HCT116 (cell line): Measurements from ENCODE around the gene THSD4. TPM values are rescaled to one million over a fixed set of nuclear protein-coding genes. Genes with fewer than 3 reads are reported as not detected.

ENCODE experiments used
- ATAC-seq: fragments of 200-7000 bp; cut with Tn5 transposase; 2 replicates; pipeline ENCODE4 v1.9.1; 2020; ENCODE audit warnings: mild to moderate bottlenecking, moderate library complexity
- BruUV-seq: library from RNA; stranded (reverse); fragments of 400-500 nt; replicated peaks from 2 replicates; lab custom pipeline; 2021; lab: Mats Ljungman, UMichigan
- CTCF ChIA-PET: fragments of 300-600 bp; sonication (Branson Sonifier 250); formaldehyde crosslinking; loops from one replicate; lab custom pipeline; 2021; ENCODE audit warnings: antibody characterized with exemption; lab: Charles Lee
- POLR2A ChIA-PET: fragments of 300-600, 350-600 bp; sonication (Branson Sonifier 250); formaldehyde crosslinking; loops from one replicate; lab custom pipeline; 2021; ENCODE audit warnings: antibody characterized with exemption; lab: Charles Lee
- RAD21 ChIA-PET, 2 experiments: fragments of 300-600 bp; sonication (Branson Sonifier 250); formaldehyde crosslinking; loops; one replicate each; lab custom pipeline; 2023; ENCODE audit warnings: low total read pairs in 2 of 2; ENCODE audit not compliant: uncharacterized antibody in 2 of 2, unreplicated experiment in 2 of 2, low non-redundant PET in 1 of 2; lab: Charles Lee
- DNase-seq: peaks from one replicate; pipeline ENCODE4 v3.0.0-alpha.2; 2010; ENCODE audit warnings: low read depth, low spot score
- H2AFZ ChIP-seq: fragments of 200-600 bp; shearing (Covaris generic), sonication (generic); 2 replicates; pipeline ENCODE4 v1.6.1; 2017; ENCODE audit warnings: low read depth, mixed run types, mixed read lengths, antibody characterized with exemption, low read length; ENCODE audit not compliant: poor library complexity, severe bottlenecking
- H3K27ac ChIP-seq: 2 replicates; pipeline ENCODE4 v1.5.1; 2012; ENCODE audit warnings: low read depth, low read length
- H3K27me3 ChIP-seq: fragments of 200-600 bp; sonication (generic); 2 replicates; pipeline ENCODE4 v1.6.1; 2016; ENCODE audit warnings: mixed run types, low read length, mixed read lengths; ENCODE audit not compliant: insufficient read depth
- H3K36me3 ChIP-seq, 2 experiments: fragments of 200-500 bp in 1 of 2; fragments of 200-600 bp in 1 of 2; sonication (Bioruptor generic) in 1 of 2; sonication (generic) in 1 of 2; 2 replicates each; pipeline versions ENCODE4 v1.5.1 to v1.6.1; 2014 to 2016; ENCODE audit warnings: low read length in 2 of 2, inconsistent platforms in 1 of 2, mixed read lengths in 1 of 2, mixed run types in 1 of 2; ENCODE audit not compliant: insufficient read depth in 2 of 2, control insufficient read depth in 1 of 2
- H3K4me1 ChIP-seq, 2 experiments: fragments of 200-600 bp in 1 of 2; sonication (generic) in 1 of 2; 2 replicates each; pipeline versions ENCODE4 v1.5.1 to v1.6.1; 2012 to 2017; ENCODE audit warnings: low read length in 2 of 2, inconsistent platforms in 1 of 2, mild to moderate bottlenecking in 1 of 2, mixed read lengths in 1 of 2, mixed run types in 1 of 2, moderate library complexity in 1 of 2; ENCODE audit not compliant: insufficient read depth in 2 of 2, control insufficient read depth in 1 of 2
- H3K4me2 ChIP-seq: fragments of 200-600 bp; sonication (generic); 2 replicates; pipeline ENCODE4 v1.6.1; 2017; ENCODE audit warnings: mixed run types, low read length, mixed read lengths
- H3K4me3 ChIP-seq, 2 experiments: fragments of 200-600 bp in 1 of 2; sonication (generic) in 1 of 2; replicated peaks in 1 of 2; 2 replicates each; pipeline ENCODE4 v1.5.1; 2011 to 2016; ENCODE audit warnings: low read length in 2 of 2, control low read depth in 1 of 2, low read depth in 1 of 2, mild to moderate bottlenecking in 1 of 2, mixed read lengths in 1 of 2, mixed run types in 1 of 2
- H3K79me2 ChIP-seq: fragments of 200-600 bp; sonication (generic); 2 replicates; pipeline ENCODE4 v1.6.1; 2017; ENCODE audit warnings: mild to moderate bottlenecking, mixed run types, low read length, moderate library complexity, mixed read lengths; ENCODE audit not compliant: insufficient read depth
- H3K9ac ChIP-seq: fragments of 200-600 bp; sonication (generic); 2 replicates; pipeline ENCODE4 v1.6.1; 2016; ENCODE audit warnings: low read length, mixed read lengths
- H3K9me2 ChIP-seq: fragments of 200-600 bp; sonication (generic), shearing (Covaris generic); 2 replicates; pipeline ENCODE4 v1.6.1; 2017; ENCODE audit warnings: mixed run types, mild to moderate bottlenecking, moderate library complexity; ENCODE audit not compliant: insufficient read depth
- H3K9me3 ChIP-seq, 2 experiments: fragments of 200-500 bp in 1 of 2; fragments of 200-600 bp in 1 of 2; sonication (Bioruptor generic) in 1 of 2; sonication (generic) in 1 of 2; 2 replicates each; pipeline ENCODE4 v1.6.1; 2014 to 2017; ENCODE audit warnings: low read length in 2 of 2, mixed read lengths in 2 of 2, inconsistent platforms in 1 of 2, low read depth in 1 of 2, mild to moderate bottlenecking in 1 of 2, mixed run types in 1 of 2, moderate library complexity in 1 of 2; ENCODE audit not compliant: control insufficient read depth in 1 of 2, insufficient read depth in 1 of 2
- H4K20me1 ChIP-seq: fragments of 200-600 bp; sonication (generic), shearing (Covaris generic); 2 replicates; pipeline ENCODE4 v1.6.1; 2017; ENCODE audit warnings: mixed run types, mild to moderate bottlenecking, moderate library complexity; ENCODE audit not compliant: insufficient read depth
- CEBPB ChIP-seq: IDR thresholded peaks from 2 replicates; pipeline ENCODE4 v1.6.1; 2012; ENCODE audit warnings: low read depth
- ELF1 ChIP-seq: IDR thresholded peaks from 2 replicates; pipeline ENCODE4 v1.6.1; 2012; ENCODE audit warnings: low read depth, borderline replicate concordance
- FOSL1 ChIP-seq: IDR thresholded peaks from 2 replicates; pipeline ENCODE4 v1.6.1; 2012; ENCODE audit warnings: low read depth
- RAD21 ChIP-seq: IDR thresholded peaks from 2 replicates; pipeline ENCODE4 v1.6.1; 2012; ENCODE audit warnings: low read depth, mild to moderate bottlenecking
- SRF ChIP-seq: IDR thresholded peaks from 2 replicates; pipeline ENCODE4 v1.6.1; 2012; ENCODE audit warnings: low read depth
- ZFX ChIP-seq: fragments of 450-650 bp; IDR thresholded peaks from 2 replicates; pipeline ENCODE4 v1.6.1; 2017
- ZNF274 ChIP-seq: fragments of 200-500 bp; sonication (Bioruptor generic); IDR thresholded peaks from 2 replicates; pipeline ENCODE4 v1.6.1; 2014; ENCODE audit warnings: mild to moderate bottlenecking, low read depth, low read length, inconsistent platforms
- intact Hi-C: fragments of 100-400 bp; cut with micrococcal nuclease; formaldehyde crosslinking; loops from 2 replicates; pipeline ENCODE4 v1.10.0; 2022
- total RNA-seq: library from RNA; stranded (reverse); gene quantifications from one replicate; pipeline ENCODE4 v1.2.1, GENCODE V29; 2021; ENCODE audit not compliant: unreplicated experiment
- TF ChIP-seq, protein P1 (sequence below): IDR thresholded peaks from 2 replicates; pipeline ENCODE4 v1.6.1; 2012; ENCODE audit warnings: low read depth
- TF ChIP-seq, protein P2 (sequence below), 3 experiments: fragments of 200-600 bp in 1 of 3; sonication (generic) in 1 of 3; IDR thresholded peaks in 2 of 3; conservative IDR thresholded peaks in 1 of 3; 2 replicates each; pipeline ENCODE4 v1.5.1; 2012 to 2017; ENCODE audit warnings: low read depth in 2 of 3, low read length in 2 of 3, antibody characterized with exemption in 1 of 3, borderline replicate concordance in 1 of 3, control low read depth in 1 of 3, mild to moderate bottlenecking in 1 of 3, mixed read lengths in 1 of 3, mixed run types in 1 of 3, moderate library complexity in 1 of 3; ENCODE audit not compliant: insufficient read depth in 1 of 3
- TF ChIP-seq, protein P3 (sequence below): IDR thresholded peaks from 2 replicates; pipeline ENCODE4 v1.6.1; 2012

The THSD4 gene
- total RNA-seq, 1 experiment from 2014 or later = 30.5 TPM

DNA sequence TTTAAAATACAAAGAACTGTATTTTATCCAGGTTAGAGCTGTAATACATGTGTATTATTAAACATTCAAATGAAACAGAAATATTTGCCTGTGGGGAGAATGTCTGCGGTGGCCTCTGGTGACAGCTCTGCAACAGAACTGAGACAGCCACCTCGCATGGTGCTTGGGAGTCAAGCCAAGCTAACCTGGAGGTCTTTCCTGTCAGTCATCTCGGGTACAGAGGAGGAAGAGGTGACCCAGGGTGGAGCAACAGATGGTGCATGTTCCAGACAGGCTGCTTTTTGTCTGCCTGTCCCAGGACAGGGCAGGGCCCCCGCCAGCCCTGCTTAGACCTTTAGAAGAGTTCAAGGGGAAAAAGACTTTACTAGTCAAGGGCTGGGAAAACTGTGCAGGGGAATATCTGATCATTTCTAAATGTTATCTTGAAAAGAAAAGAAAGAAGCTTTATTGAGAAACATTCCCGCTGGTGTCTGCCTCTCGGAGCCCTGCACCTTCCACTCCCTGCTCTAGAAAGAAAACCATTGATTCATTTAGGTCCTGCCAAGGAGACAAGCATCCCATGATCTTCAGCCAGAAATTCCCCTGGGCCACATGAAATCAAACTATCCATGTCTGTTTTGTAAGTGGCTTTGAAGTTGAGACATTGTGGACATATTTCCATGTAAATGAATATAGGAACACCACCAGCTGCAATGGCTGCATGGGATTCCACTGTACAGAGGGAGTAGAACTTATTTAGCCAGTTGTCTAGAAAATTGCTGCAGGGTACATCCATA lies 689.6 kb downstream of the THSD4 start:
- intact Hi-C loops = loop anchor here (5.0 to 10.0 kb wide), 3 partner anchors 420 to 980 kb away; partner anchors contain the start of gene THSD4
- H3K27ac ChIP-seq = no peak overlapping the region
- H3K36me3 ChIP-seq = no peaks in the 10 kb centered on the region
- no peak overlapping the region for H3K9ac ChIP-seq
- BruUV-seq = no TSS peak
- ATAC-seq = no peak
- no peaks in the 10 kb centered on the region for H3K27me3 ChIP-seq
- ChIA-PET CTCF (interaction anchor here (2.5 to 7.2 kb wide), 3 partner anchors 52 to 351 kb away, joined by 12 to 40 read pairs (median 35); no protein-coding TSS in a partner anchor), POLR2A (interaction anchor here (0.6 to 0.7 kb wide), 3 partner anchors 13 to 56 kb away, joined by 3 to 9 read pairs (median 4); no protein-coding TSS in a partner anchor), RAD21 (no interaction called here)
- no peak overlapping the region for H2AFZ ChIP-seq
- H3K9me3 ChIP-seq = no peaks in the 10 kb centered on the region
- no peak for DNase-seq
- H3K4me1 ChIP-seq = peaks cover 4 to 6% of the 10 kb centered on the region in 2 experiments; a peak in 3 of 4 replicates
- TF ChIP-seq ZNF274 = no peak
- TF ChIP-seq CEBPB = no peak
- no peak for TF ChIP-seq SRF
- TF ChIP-seq, protein P1, sequence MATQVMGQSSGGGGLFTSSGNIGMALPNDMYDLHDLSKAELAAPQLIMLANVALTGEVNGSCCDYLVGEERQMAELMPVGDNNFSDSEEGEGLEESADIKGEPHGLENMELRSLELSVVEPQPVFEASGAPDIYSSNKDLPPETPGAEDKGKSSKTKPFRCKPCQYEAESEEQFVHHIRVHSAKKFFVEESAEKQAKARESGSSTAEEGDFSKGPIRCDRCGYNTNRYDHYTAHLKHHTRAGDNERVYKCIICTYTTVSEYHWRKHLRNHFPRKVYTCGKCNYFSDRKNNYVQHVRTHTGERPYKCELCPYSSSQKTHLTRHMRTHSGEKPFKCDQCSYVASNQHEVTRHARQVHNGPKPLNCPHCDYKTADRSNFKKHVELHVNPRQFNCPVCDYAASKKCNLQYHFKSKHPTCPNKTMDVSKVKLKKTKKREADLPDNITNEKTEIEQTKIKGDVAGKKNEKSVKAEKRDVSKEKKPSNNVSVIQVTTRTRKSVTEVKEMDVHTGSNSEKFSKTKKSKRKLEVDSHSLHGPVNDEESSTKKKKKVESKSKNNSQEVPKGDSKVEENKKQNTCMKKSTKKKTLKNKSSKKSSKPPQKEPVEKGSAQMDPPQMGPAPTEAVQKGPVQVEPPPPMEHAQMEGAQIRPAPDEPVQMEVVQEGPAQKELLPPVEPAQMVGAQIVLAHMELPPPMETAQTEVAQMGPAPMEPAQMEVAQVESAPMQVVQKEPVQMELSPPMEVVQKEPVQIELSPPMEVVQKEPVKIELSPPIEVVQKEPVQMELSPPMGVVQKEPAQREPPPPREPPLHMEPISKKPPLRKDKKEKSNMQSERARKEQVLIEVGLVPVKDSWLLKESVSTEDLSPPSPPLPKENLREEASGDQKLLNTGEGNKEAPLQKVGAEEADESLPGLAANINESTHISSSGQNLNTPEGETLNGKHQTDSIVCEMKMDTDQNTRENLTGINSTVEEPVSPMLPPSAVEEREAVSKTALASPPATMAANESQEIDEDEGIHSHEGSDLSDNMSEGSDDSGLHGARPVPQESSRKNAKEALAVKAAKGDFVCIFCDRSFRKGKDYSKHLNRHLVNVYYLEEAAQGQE = no peak
- no peak for TF ChIP-seq FOSL1
- TF ChIP-seq, protein P2, sequence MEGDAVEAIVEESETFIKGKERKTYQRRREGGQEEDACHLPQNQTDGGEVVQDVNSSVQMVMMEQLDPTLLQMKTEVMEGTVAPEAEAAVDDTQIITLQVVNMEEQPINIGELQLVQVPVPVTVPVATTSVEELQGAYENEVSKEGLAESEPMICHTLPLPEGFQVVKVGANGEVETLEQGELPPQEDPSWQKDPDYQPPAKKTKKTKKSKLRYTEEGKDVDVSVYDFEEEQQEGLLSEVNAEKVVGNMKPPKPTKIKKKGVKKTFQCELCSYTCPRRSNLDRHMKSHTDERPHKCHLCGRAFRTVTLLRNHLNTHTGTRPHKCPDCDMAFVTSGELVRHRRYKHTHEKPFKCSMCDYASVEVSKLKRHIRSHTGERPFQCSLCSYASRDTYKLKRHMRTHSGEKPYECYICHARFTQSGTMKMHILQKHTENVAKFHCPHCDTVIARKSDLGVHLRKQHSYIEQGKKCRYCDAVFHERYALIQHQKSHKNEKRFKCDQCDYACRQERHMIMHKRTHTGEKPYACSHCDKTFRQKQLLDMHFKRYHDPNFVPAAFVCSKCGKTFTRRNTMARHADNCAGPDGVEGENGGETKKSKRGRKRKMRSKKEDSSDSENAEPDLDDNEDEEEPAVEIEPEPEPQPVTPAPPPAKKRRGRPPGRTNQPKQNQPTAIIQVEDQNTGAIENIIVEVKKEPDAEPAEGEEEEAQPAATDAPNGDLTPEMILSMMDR (IDR thresholded peaks at IDR 0.05 in 2 of 3, conservative IDR thresholded peaks at IDR 0.05 in 1 of 3; ENCODE audit: borderline replicate concordance in 1 of 3, insufficient read depth in 1 of 3, low read depth in 2 of 3, low read length in 2 of 3) = no peak
- no peak for TF ChIP-seq ELF1
- no peak for TF ChIP-seq RAD21
- no peak for TF ChIP-seq ZFX
- TF ChIP-seq, protein P3, sequence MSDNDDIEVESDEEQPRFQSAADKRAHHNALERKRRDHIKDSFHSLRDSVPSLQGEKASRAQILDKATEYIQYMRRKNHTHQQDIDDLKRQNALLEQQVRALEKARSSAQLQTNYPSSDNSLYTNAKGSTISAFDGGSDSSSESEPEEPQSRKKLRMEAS = no peak
- H3K9me2 ChIP-seq = no peaks in the 10 kb centered on the region
- H3K4me2 ChIP-seq = no peak overlapping the region
- no peaks in the 10 kb centered on the region for H3K79me2 ChIP-seq
- H3K4me3 ChIP-seq = no peak overlapping the region
- H4K20me1 ChIP-seq = no peaks in the 10 kb centered on the region
